Measurements from ENCODE around the gene SH2B2. TPM values are rescaled to one million over a fixed set of nuclear protein-coding genes. Genes with fewer than 3 reads are reported as not detected.

The SH2B2 gene
- total RNA-seq, 2 donors from 2014 or later = 1.3 to 2.6 TPM

- no peak for DNase-seq (ENCODE audit: low spot score)
- H3K4me3 ChIP-seq = no peak overlapping the region
Measured at GRCh38 chr7:102261451-102261850, 25.2 kb upstream of the SH2B2 start.

GRCh38 chr7:102262546-102262945, 24.1 kb upstream of the SH2B2 start:
- Histone ChIP-seq H3K27me3 (no peaks in the 10 kb centered on the region), H3K4me1 (no peaks in the 10 kb centered on the region), H3K27ac (no peak overlapping the region), H3K9me3 (no peaks in the 10 kb centered on the region), H3K4me3 (no peak overlapping the region), H3K36me3 (no peaks in the 10 kb centered on the region)
- no peak for DNase-seq (ENCODE audit: low spot score)
- no peak for TF ChIP-seq CTCF (IDR thresholded peaks at IDR 0.05)

More at GRCh38 chr7:102261451-102261850, 25.2 kb upstream of the SH2B2 start:
- Histone ChIP-seq H3K27ac (no peak overlapping the region), H3K27me3 (no peaks in the 10 kb centered on the region), H3K4me1 (no peaks in the 10 kb centered on the region), H3K9me3 (no peaks in the 10 kb centered on the region), H3K36me3 (no peaks in the 10 kb centered on the region)
- TF ChIP-seq CTCF (IDR thresholded peaks at IDR 0.05) = no peak

GRCh38 chr7:102264367-102264891, 22.2 kb upstream of the SH2B2 start:
- TF ChIP-seq CTCF (IDR thresholded peaks at IDR 0.05) = no peak
- Histone ChIP-seq H3K9me3 (no peaks in the 10 kb centered on the region), H3K4me3 (no peak overlapping the region), H3K36me3 (no peaks in the 10 kb centered on the region), H3K27ac (no peak overlapping the region), H3K27me3 (no peaks in the 10 kb centered on the region), H3K4me1 (no peaks in the 10 kb centered on the region)
- no peak for DNase-seq (ENCODE audit: low spot score)

GRCh38 chr7:102266541-102266940, 20.1 kb upstream of the SH2B2 start:
- Histone ChIP-seq H3K27ac (no peak overlapping the region), H3K27me3 (no peaks in the 10 kb centered on the region), H3K36me3 (no peaks in the 10 kb centered on the region), H3K4me3 (no peak overlapping the region), H3K4me1 (no peaks in the 10 kb centered on the region), H3K9me3 (no peaks in the 10 kb centered on the region)
- no peak for TF ChIP-seq CTCF (IDR thresholded peaks at IDR 0.05)
- DNase-seq (ENCODE audit: low spot score) = no peak

- no peak for TF ChIP-seq CTCF (IDR thresholded peaks at IDR 0.05)
- no peaks in the 10 kb centered on the region for H3K4me1 ChIP-seq
- H3K27ac ChIP-seq = no peak overlapping the region
- H3K27me3 ChIP-seq = no peaks in the 10 kb centered on the region
- H3K36me3 ChIP-seq = no peaks in the 10 kb centered on the region
- H3K9me3 ChIP-seq = no peaks in the 10 kb centered on the region
- no peak overlapping the region for H3K4me3 ChIP-seq
- DNase-seq (ENCODE audit: low spot score) = no peak
Measured at GRCh38 chr7:102268635-102269034, 18.0 kb upstream of the SH2B2 start.

- DNase-seq (ENCODE audit: low spot score) = no peak
- Histone ChIP-seq H3K27me3 (no peaks in the 10 kb centered on the region), H3K4me1 (no peaks in the 10 kb centered on the region), H3K9me3 (no peaks in the 10 kb centered on the region), H3K4me3 (no peak overlapping the region), H3K36me3 (no peaks in the 10 kb centered on the region), H3K27ac (no peak overlapping the region)
- no peak for TF ChIP-seq CTCF (IDR thresholded peaks at IDR 0.05)
Measured at GRCh38 chr7:102270178-102270887, 16.3 kb upstream of the SH2B2 start.

Data from right atrium auricular region (tissue), 2 donors.